Anterior cingulate cortex (tissue), 58 donors: ENCODE results near the gene SPON2.

Source experiments
- DNase-seq, 58 donors: peaks; one replicate each; lab custom pipeline; 2025; lab: John Stamatoyannopoulos, UW

SPON2 gene

GRCh38 chr4:1172228-1172851 is at the start of gene SPON2:
Gene SPON2 (minus strand): TSS chr4:1172583.
- no peak for DNase-seq

GRCh38 chr4:1221155-1221870 is 48.9 kb upstream of the SPON2 start:
- no peak for DNase-seq

- no peak for DNase-seq
These were observed 48.2 kb upstream of the SPON2 start for GRCh38 chr4:1220566-1220965.

- DNase-seq = no peak
These were observed 47.2 kb upstream of the SPON2 start for GRCh38 chr4:1219566-1219950.

- DNase-seq = no peak
These were observed 46.5 kb upstream of the SPON2 start for GRCh38 chr4:1218634-1219565.

GRCh38 chr4:1217366-1217765 is 45.0 kb upstream of the SPON2 start:
- DNase-seq = no peak

- DNase-seq = peak in 6 of 58 donors; percentile 12 to 41 (median 18)
These were observed 44.5 kb upstream of the SPON2 start for GRCh38 chr4:1216869-1217294.

- DNase-seq = no peak
These were observed 43.8 kb upstream of the SPON2 start for GRCh38 chr4:1216076-1216614.

- peak in 3 of 58 donors; percentile 16 to 36 (median 20) for DNase-seq
These were observed 43.0 kb upstream of the SPON2 start for GRCh38 chr4:1215141-1216075.

GRCh38 chr4:1214101-1215095 is 42.0 kb upstream of the SPON2 start:
- DNase-seq = no peak

GRCh38 chr4:1213336-1213995 is 41.1 kb upstream of the SPON2 start:
- no peak for DNase-seq

- DNase-seq = no peak
These were observed 40.4 kb upstream of the SPON2 start for GRCh38 chr4:1212546-1213335.

- peak in 40 of 58 donors; percentile 12 to 71 (median 50) for DNase-seq
These were observed 39.6 kb upstream of the SPON2 start for GRCh38 chr4:1211891-1212545.

GRCh38 chr4:1211371-1211770 is 39.0 kb upstream of the SPON2 start:
- DNase-seq = no peak

- no peak for DNase-seq
These were observed 38.6 kb upstream of the SPON2 start for GRCh38 chr4:1210971-1211370.

GRCh38 chr4:1210241-1210841 is 38.0 kb upstream of the SPON2 start:
- no peak for DNase-seq
